ENCODE results near the gene PIWIL1. TPM values are rescaled to one million over a fixed set of nuclear protein-coding genes. Genes with fewer than 3 reads are reported as not detected.

The PIWIL1 gene
- total RNA-seq, 4 donors from 2014 or later: not detected

- no peak for TF ChIP-seq POLR2A (IDR thresholded peaks at IDR 0.05)
- no peak overlapping the region for H3K27ac ChIP-seq
- no peaks in the 10 kb centered on the region for H3K4me1 ChIP-seq
- no peak for ATAC-seq
- WGBS, 2 donors (ENCODE audit: low coverage in 1 of 2): 75 to 86% methylated on average over 2 to 3 of the region's 7 CpGs
- H3K4me3 ChIP-seq: no peak overlapping the region
- no peaks in the 10 kb centered on the region for H3K36me3 ChIP-seq
- H3K9me3 ChIP-seq: no peaks in the 10 kb centered on the region
- peaks cover 11% of the 10 kb centered on the region for H3K27me3 ChIP-seq
Measured at GRCh38 chr12:130414381-130414780, 76.7 kb downstream of the PIWIL1 start.

GRCh38 chr12:130418251-130418650 lies 80.6 kb downstream of the PIWIL1 start:
- Histone ChIP-seq H3K9me3 (no peaks in the 10 kb centered on the region), H3K27me3 (no peaks in the 10 kb centered on the region), H3K27ac (no peak overlapping the region), H3K36me3 (no peaks in the 10 kb centered on the region), H3K4me1 (no peaks in the 10 kb centered on the region), H3K4me3 (no peak overlapping the region)
- ATAC-seq: no peak
- TF ChIP-seq CTCF (IDR thresholded peaks at IDR 0.05): no peak
- no peak for TF ChIP-seq EP300 (IDR thresholded peaks at IDR 0.05)
- TF ChIP-seq POLR2A (IDR thresholded peaks at IDR 0.05): no peak
- TF ChIP-seq POLR2AphosphoS5 (IDR thresholded peaks at IDR 0.05): no peak
- WGBS, 2 donors (ENCODE audit: low coverage in 1 of 2): 29 to 44% methylated on average over 1 to 3 of the region's 3 CpGs

- Histone ChIP-seq H3K9me3 (no peaks in the 10 kb centered on the region), H3K27me3 (no peaks in the 10 kb centered on the region), H3K36me3 (no peaks in the 10 kb centered on the region), H3K4me3 (no peak overlapping the region), H3K27ac (no peak overlapping the region), H3K4me1 (no peaks in the 10 kb centered on the region)
- no peak for ATAC-seq
- TF ChIP-seq POLR2A (IDR thresholded peaks at IDR 0.05) (no peak), CTCF (IDR thresholded peaks at IDR 0.05) (no peak), POLR2AphosphoS5 (IDR thresholded peaks at IDR 0.05) (no peak), EP300 (IDR thresholded peaks at IDR 0.05) (no peak)
- WGBS, 2 donors (ENCODE audit: low coverage in 1 of 2): 63 to 66% methylated on average over 3 to 4 of the region's 6 CpGs
Measured at GRCh38 chr12:130419116-130419515, 81.4 kb downstream of the PIWIL1 start.

GRCh38 chr12:130420071-130420470 lies 82.4 kb downstream of the PIWIL1 start:
- TF ChIP-seq EP300 (IDR thresholded peaks at IDR 0.05) (no peak), CTCF (IDR thresholded peaks at IDR 0.05) (no peak), POLR2AphosphoS5 (IDR thresholded peaks at IDR 0.05) (no peak), POLR2A (IDR thresholded peaks at IDR 0.05) (no peak)
- Histone ChIP-seq H3K4me1 (no peaks in the 10 kb centered on the region), H3K4me3 (no peak overlapping the region), H3K9me3 (no peaks in the 10 kb centered on the region), H3K27me3 (no peaks in the 10 kb centered on the region), H3K36me3 (no peaks in the 10 kb centered on the region), H3K27ac (no peak overlapping the region)
- ATAC-seq: no peak
- WGBS, 2 donors (ENCODE audit: low coverage in 1 of 2): 76 to 94% methylated on average over 3 to 4 of the region's 4 CpGs

GRCh38 chr12:130421896-130422295 lies 84.2 kb downstream of the PIWIL1 start:
- no peak for ATAC-seq
- no peaks in the 10 kb centered on the region for H3K9me3 ChIP-seq
- no peaks in the 10 kb centered on the region for H3K36me3 ChIP-seq
- no peaks in the 10 kb centered on the region for H3K27me3 ChIP-seq
- H3K27ac ChIP-seq: no peak overlapping the region
- no peaks in the 10 kb centered on the region for H3K4me1 ChIP-seq
- TF ChIP-seq POLR2A (IDR thresholded peaks at IDR 0.05): no peak
- 30% methylated on average over 2 of the region's 6 CpGs; no CpG with 5 or more reads in 1 of the 2 donors for WGBS, 2 donors (ENCODE audit: low coverage in 1 of 2)
- H3K4me3 ChIP-seq: no peak overlapping the region

Other genes with a start within 250 kb of the PIWIL1 start
- 1 to 10 TPM in 2 of 4 donors, under 1 TPM in 1, not detected in 1; 0.94 to 1.6 (median 1.1) TPM for gene FZD10, start 175.4 kb upstream of the PIWIL1 start, total RNA-seq

All from gastroesophageal sphincter (tissue), 4 donors.